Measurements from ENCODE around the gene SLC8A1. TPM values are rescaled to one million over a fixed set of nuclear protein-coding genes. Genes with fewer than 3 reads are reported as not detected.

SLC8A1 gene
- total RNA-seq, 1 experiment from 2014 or later: not detected

DNA sequence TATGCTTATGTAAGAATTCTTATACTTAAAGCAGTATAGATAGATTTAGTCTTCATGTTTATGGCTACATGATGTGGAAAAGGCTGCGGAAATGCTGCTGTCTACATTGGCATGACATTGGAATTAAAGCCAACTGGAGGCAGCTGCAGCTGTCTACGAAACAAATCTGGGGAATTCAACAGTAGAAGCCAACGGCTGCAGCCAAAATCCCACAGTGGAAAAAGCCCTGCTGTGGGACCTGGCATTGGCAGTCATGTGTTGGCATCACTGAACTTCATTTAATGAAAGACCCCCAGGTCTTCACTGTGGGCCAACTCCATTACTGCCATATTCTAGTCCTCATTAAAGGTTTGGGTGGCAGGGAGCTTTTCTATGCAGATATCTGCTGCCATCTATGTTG is 223.6 kb downstream of the SLC8A1 start:
- Histone ChIP-seq H3K36me3 (ENCODE audit: insufficient read depth, low read length) (no peaks in the 10 kb centered on the region), H3K9me2 (replicated peaks; ENCODE audit: insufficient read depth, low read length) (no peaks in the 10 kb centered on the region), H4K20me1 (ENCODE audit: insufficient read depth, low read depth, low read length) (no peaks in the 10 kb centered on the region), H3K9me3 (ENCODE audit: low read length) (no peaks in the 10 kb centered on the region), H2AFZ (ENCODE audit: low read length) (no peak overlapping the region), H3K4me3 (ENCODE audit: low read length) (no peak overlapping the region), H3K4me1 (ENCODE audit: low read length) (no peaks in the 10 kb centered on the region), H3K79me2 (ENCODE audit: low read length) (no peaks in the 10 kb centered on the region), H3K4me2 (ENCODE audit: low read depth, low read length, poor library complexity, severe bottlenecking) (no peak overlapping the region), H3K27me3 (ENCODE audit: low read length) (no peaks in the 10 kb centered on the region), H3K9ac (ENCODE audit: low read length) (no peak overlapping the region), H3K27ac (ENCODE audit: low read length) (no peak overlapping the region)
- no peak for DNase-seq

DNA sequence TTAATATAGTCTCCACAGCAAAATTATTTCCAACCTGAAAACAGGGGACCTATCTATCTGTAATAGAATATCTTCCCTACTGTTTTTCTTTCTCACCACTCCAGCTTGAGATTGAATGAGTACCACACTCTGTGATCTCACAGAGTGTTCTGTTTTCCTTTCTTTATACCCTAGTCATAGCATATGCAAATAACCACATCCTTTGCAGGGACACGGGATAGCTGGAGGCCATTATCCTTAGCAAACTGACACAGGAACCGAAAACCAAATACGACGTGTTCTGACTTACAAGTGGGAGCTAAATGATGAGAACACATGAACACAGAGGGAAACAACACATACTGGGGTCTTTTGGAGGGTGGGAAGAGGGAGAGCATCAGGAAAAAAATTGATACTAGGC is 224.7 kb downstream of the SLC8A1 start:
- Histone ChIP-seq H3K9me3 (ENCODE audit: low read length) (no peaks in the 10 kb centered on the region), H3K4me3 (ENCODE audit: low read length) (no peak overlapping the region), H3K27ac (ENCODE audit: low read length) (no peak overlapping the region), H3K9ac (ENCODE audit: low read length) (no peak overlapping the region), H3K4me1 (ENCODE audit: low read length) (no peaks in the 10 kb centered on the region), H3K79me2 (ENCODE audit: low read length) (no peaks in the 10 kb centered on the region), H3K4me2 (ENCODE audit: low read depth, low read length, poor library complexity, severe bottlenecking) (no peak overlapping the region), H3K27me3 (ENCODE audit: low read length) (no peaks in the 10 kb centered on the region), H3K9me2 (replicated peaks; ENCODE audit: insufficient read depth, low read length) (no peaks in the 10 kb centered on the region), H4K20me1 (ENCODE audit: insufficient read depth, low read depth, low read length) (no peaks in the 10 kb centered on the region), H2AFZ (ENCODE audit: low read length) (no peak overlapping the region), H3K36me3 (ENCODE audit: insufficient read depth, low read length) (no peaks in the 10 kb centered on the region)
- no peak for DNase-seq

DNA sequence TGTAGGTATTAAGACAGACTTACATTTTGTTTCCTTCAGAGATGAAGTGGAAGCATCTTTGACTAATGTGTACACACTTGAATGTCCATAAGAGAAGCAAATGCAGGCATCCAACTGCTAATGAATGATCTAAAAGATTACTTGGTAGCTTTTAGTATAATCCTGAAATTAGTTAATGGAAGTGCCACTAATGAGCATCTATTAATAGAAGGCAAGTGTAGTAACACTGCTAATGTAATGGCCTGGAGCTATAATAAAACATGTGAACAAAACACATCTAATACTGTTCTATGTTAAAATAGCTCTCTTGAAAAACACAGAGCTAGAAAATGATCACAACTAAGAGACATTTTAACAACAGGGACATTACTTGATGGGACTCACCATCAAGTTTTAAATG is 225.3 kb downstream of the SLC8A1 start:
- H2AFZ ChIP-seq (ENCODE audit: low read length): no peak overlapping the region
- no peaks in the 10 kb centered on the region for H3K36me3 ChIP-seq (ENCODE audit: insufficient read depth, low read length)
- no peaks in the 10 kb centered on the region for H3K4me1 ChIP-seq (ENCODE audit: low read length)
- no peak overlapping the region for H3K9ac ChIP-seq (ENCODE audit: low read length)
- DNase-seq: no peak
- H3K27ac ChIP-seq (ENCODE audit: low read length): no peak overlapping the region
- H3K9me2 ChIP-seq (replicated peaks; ENCODE audit: insufficient read depth, low read length): no peaks in the 10 kb centered on the region
- no peak overlapping the region for H3K4me3 ChIP-seq (ENCODE audit: low read length)
- H3K4me2 ChIP-seq (ENCODE audit: low read depth, low read length, poor library complexity, severe bottlenecking): no peak overlapping the region
- no peaks in the 10 kb centered on the region for H3K27me3 ChIP-seq (ENCODE audit: low read length)
- H3K79me2 ChIP-seq (ENCODE audit: low read length): no peaks in the 10 kb centered on the region
- no peaks in the 10 kb centered on the region for H4K20me1 ChIP-seq (ENCODE audit: insufficient read depth, low read depth, low read length)
- H3K9me3 ChIP-seq (ENCODE audit: low read length): no peaks in the 10 kb centered on the region

DNA sequence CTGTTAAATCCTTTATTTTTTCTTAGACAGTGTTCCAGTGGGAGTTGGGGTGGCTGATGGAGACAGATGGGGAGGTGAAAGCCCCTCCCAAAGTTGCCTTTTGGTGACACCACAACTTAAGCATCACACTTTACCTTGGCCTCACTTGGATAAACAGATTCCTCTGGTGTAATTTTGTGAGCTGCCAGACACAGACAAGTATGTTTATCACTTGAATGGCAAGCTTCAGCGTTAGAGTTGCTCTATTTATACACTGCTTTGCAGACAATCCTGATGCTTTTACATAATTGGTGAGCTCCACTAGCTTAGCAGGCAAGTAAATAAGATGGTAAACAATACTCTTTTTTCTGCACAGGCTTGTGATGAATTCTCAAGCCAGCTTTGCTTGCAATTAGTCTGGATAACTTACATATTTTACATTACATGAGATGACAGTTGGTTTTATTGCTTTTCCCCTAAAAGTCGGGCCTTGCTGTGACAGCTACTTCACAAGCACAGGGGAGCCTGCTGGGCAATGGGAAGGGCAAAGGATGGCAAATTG is 226.2 kb downstream of the SLC8A1 start:
- Histone ChIP-seq H3K4me2 (ENCODE audit: low read depth, low read length, poor library complexity, severe bottlenecking) (no peak overlapping the region), H2AFZ (ENCODE audit: low read length) (no peak overlapping the region), H3K4me1 (ENCODE audit: low read length) (no peaks in the 10 kb centered on the region), H3K9me3 (ENCODE audit: low read length) (no peaks in the 10 kb centered on the region), H3K36me3 (ENCODE audit: insufficient read depth, low read length) (no peaks in the 10 kb centered on the region), H3K79me2 (ENCODE audit: low read length) (no peaks in the 10 kb centered on the region), H4K20me1 (ENCODE audit: insufficient read depth, low read depth, low read length) (no peaks in the 10 kb centered on the region), H3K4me3 (ENCODE audit: low read length) (no peak overlapping the region), H3K27me3 (ENCODE audit: low read length) (no peaks in the 10 kb centered on the region), H3K27ac (ENCODE audit: low read length) (no peak overlapping the region), H3K9me2 (replicated peaks; ENCODE audit: insufficient read depth, low read length) (no peaks in the 10 kb centered on the region), H3K9ac (ENCODE audit: low read length) (no peak overlapping the region)
- DNase-seq: no peak

DNA sequence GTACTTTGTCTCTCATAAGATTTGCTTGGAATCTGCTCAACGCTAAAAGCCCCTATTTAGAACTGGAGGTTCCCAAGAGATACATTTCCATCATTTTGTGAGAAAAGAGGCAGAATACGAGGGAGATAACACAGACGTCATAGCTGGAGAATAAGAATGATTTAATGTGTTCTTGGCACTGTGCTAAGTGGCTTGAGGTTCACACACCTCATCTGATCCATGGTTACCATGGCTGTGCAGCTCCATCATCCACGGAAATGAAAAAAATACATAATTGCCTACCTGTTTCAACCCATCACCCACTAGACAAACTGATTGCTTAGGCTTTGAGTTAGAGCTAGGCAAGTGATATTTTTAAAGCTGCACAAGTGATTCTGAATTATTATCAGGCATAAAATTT is 227.6 kb downstream of the SLC8A1 start:
- Histone ChIP-seq H3K4me2 (ENCODE audit: low read depth, low read length, poor library complexity, severe bottlenecking) (no peak overlapping the region), H3K9me2 (replicated peaks; ENCODE audit: insufficient read depth, low read length) (no peaks in the 10 kb centered on the region), H3K27me3 (ENCODE audit: low read length) (no peaks in the 10 kb centered on the region), H4K20me1 (ENCODE audit: insufficient read depth, low read depth, low read length) (no peaks in the 10 kb centered on the region), H3K9ac (ENCODE audit: low read length) (no peak overlapping the region), H3K4me3 (ENCODE audit: low read length) (no peak overlapping the region), H3K9me3 (ENCODE audit: low read length) (no peaks in the 10 kb centered on the region), H2AFZ (ENCODE audit: low read length) (no peak overlapping the region), H3K27ac (ENCODE audit: low read length) (no peak overlapping the region), H3K36me3 (ENCODE audit: insufficient read depth, low read length) (no peaks in the 10 kb centered on the region), H3K79me2 (ENCODE audit: low read length) (no peaks in the 10 kb centered on the region), H3K4me1 (ENCODE audit: low read length) (no peaks in the 10 kb centered on the region)
- DNase-seq: no peak

DNA sequence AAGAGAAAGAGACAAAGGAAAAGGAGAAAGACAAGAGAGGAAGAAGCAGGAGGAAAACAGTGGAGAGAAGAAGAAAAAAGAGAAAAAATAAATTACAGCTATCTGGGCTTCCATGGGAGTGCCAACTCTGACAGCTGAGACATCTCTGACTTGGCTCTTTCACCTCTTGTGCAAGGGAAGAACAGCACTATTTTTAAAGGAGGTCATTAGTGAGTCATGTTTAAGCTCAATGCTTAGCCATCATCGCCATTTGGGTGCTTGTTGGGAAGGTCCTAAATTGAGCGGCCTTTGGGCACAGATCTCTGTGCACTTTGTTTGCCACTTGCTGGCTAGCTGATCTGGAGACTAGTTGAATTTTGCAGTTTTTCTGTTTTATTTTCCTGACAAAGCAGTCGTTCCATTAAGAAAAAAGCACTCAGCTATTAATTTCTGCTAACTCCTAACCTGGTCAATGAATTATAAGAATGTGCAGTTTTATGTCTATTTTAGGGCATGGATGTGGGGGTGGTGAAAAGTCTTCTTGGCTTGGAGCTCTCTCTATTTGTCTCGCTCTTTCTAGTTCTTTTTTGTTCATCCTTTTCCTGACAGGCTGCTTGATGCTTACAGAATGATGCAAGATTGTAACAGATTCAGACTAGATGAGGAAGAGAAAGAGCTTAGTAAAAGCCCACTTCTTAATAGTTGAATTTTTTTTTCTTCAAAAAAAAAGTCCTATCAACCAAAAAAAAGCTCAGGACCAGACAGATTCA is 231.5 kb downstream of the SLC8A1 start:
- no peaks in the 10 kb centered on the region for H3K9me2 ChIP-seq (replicated peaks; ENCODE audit: insufficient read depth, low read length)
- H3K27ac ChIP-seq (ENCODE audit: low read length): no peak overlapping the region
- no peaks in the 10 kb centered on the region for H3K79me2 ChIP-seq (ENCODE audit: low read length)
- H3K4me1 ChIP-seq (ENCODE audit: low read length): no peaks in the 10 kb centered on the region
- H4K20me1 ChIP-seq (ENCODE audit: insufficient read depth, low read depth, low read length): no peaks in the 10 kb centered on the region
- no peak overlapping the region for H3K4me3 ChIP-seq (ENCODE audit: low read length)
- no peak overlapping the region for H3K4me2 ChIP-seq (ENCODE audit: low read depth, low read length, poor library complexity, severe bottlenecking)
- no peak overlapping the region for H3K9ac ChIP-seq (ENCODE audit: low read length)
- H3K36me3 ChIP-seq (ENCODE audit: insufficient read depth, low read length): no peaks in the 10 kb centered on the region
- no peaks in the 10 kb centered on the region for H3K9me3 ChIP-seq (ENCODE audit: low read length)
- no peak overlapping the region for H2AFZ ChIP-seq (ENCODE audit: low read length)
- no peak for DNase-seq
- H3K27me3 ChIP-seq (ENCODE audit: low read length): no peaks in the 10 kb centered on the region

DNA sequence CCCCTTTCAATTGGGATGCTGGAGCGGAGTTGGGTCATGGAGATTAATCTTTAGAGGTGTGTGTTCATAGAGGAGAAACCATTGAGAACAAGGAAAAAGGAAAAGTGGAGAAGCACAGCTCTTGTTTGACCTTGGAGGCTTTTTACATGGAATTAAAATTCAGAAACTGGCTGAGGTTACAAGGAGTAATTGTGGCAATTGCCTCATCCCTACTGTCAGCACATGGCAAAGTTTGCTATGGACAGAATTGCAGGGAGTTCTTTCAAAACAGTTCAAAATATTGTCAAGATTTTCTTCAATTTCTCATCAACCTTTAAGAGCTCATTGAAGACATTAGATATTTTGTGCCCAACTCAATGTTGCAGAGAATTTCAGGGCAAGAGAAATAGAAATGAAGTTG is 232.7 kb downstream of the SLC8A1 start:
- Histone ChIP-seq H3K9me2 (replicated peaks; ENCODE audit: insufficient read depth, low read length) (no peaks in the 10 kb centered on the region), H4K20me1 (ENCODE audit: insufficient read depth, low read depth, low read length) (no peaks in the 10 kb centered on the region), H3K9ac (ENCODE audit: low read length) (no peak overlapping the region), H3K27ac (ENCODE audit: low read length) (no peak overlapping the region), H2AFZ (ENCODE audit: low read length) (no peak overlapping the region), H3K4me3 (ENCODE audit: low read length) (no peak overlapping the region), H3K36me3 (ENCODE audit: insufficient read depth, low read length) (no peaks in the 10 kb centered on the region), H3K27me3 (ENCODE audit: low read length) (no peaks in the 10 kb centered on the region), H3K79me2 (ENCODE audit: low read length) (no peaks in the 10 kb centered on the region), H3K4me1 (ENCODE audit: low read length) (no peaks in the 10 kb centered on the region), H3K4me2 (ENCODE audit: low read depth, low read length, poor library complexity, severe bottlenecking) (no peak overlapping the region), H3K9me3 (ENCODE audit: low read length) (no peaks in the 10 kb centered on the region)
- no peak for DNase-seq

DNA sequence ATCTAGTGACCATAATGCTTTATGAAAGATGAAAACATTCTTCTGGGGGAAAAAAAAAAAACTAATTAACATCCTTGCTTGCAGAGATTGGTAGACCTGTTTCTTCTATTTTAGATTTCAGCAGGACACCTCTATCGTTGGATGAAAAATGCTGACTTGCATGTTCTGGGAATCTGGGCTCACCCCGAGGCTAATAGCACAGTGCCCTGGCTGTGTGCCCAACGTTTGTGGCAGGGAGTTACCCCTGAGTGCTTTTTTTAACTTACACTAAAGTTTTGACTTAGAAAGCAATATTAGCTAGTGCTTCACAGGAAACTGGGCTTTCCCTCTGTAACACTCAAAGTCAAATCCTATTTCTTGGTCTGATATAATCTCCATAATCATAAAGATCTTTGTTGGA is 233.2 kb downstream of the SLC8A1 start:
- Histone ChIP-seq H3K4me3 (ENCODE audit: low read length) (no peak overlapping the region), H3K27me3 (ENCODE audit: low read length) (no peaks in the 10 kb centered on the region), H3K27ac (ENCODE audit: low read length) (no peak overlapping the region), H3K4me1 (ENCODE audit: low read length) (no peaks in the 10 kb centered on the region), H3K9ac (ENCODE audit: low read length) (no peak overlapping the region), H3K9me3 (ENCODE audit: low read length) (no peaks in the 10 kb centered on the region), H3K9me2 (replicated peaks; ENCODE audit: insufficient read depth, low read length) (no peaks in the 10 kb centered on the region), H3K79me2 (ENCODE audit: low read length) (no peaks in the 10 kb centered on the region), H3K4me2 (ENCODE audit: low read depth, low read length, poor library complexity, severe bottlenecking) (no peak overlapping the region), H2AFZ (ENCODE audit: low read length) (no peak overlapping the region), H3K36me3 (ENCODE audit: insufficient read depth, low read length) (no peaks in the 10 kb centered on the region), H4K20me1 (ENCODE audit: insufficient read depth, low read depth, low read length) (no peaks in the 10 kb centered on the region)
- DNase-seq: no peak
